ENCODE results near the gene ATP2B1. TPM values are rescaled to one million over a fixed set of nuclear protein-coding genes. Genes with fewer than 3 reads are reported as not detected.

ATP2B1 gene
- total RNA-seq, 1 donor from 2014 or later, result 24.6 TPM

GRCh38 chr12:89709157-89709994 lies 738 bp upstream of the ATP2B1 start:
- TF ChIP-seq POLR2AphosphoS5 (IDR thresholded peaks at IDR 0.05; ENCODE audit: insufficient read depth in 1 of 2, low read depth in 1 of 2) (peak; percentile 87 to 100), CTCF (IDR thresholded peaks at IDR 0.05) (no peak), POLR2A (IDR thresholded peaks at IDR 0.05) (peak; percentile 20 to 98)
- no peaks in the 10 kb centered on the region for H3K36me3 ChIP-seq
- H3K4me1 ChIP-seq, result peaks cover 17% of the 10 kb centered on the region
- intact Hi-C loops (cut with DNase I), result no loop called here
- no peaks in the 10 kb centered on the region for H3K27me3 ChIP-seq
- H3K4me3 ChIP-seq, result peak overlapping the region; percentile 60 to 82
- peak overlapping the region; percentile 95 for H3K27ac ChIP-seq
- no peaks in the 10 kb centered on the region for H3K9me3 ChIP-seq
- DNase-seq (ENCODE audit: extremely low spot score in 2 of 2), result peak; percentile 98 to 99

GRCh38 chr12:89707703-89708564 lies 704 bp downstream of the ATP2B1 start:
- intact Hi-C loops (cut with DNase I), result no loop called here
- TF ChIP-seq POLR2AphosphoS5 (IDR thresholded peaks at IDR 0.05; ENCODE audit: insufficient read depth in 1 of 2, low read depth in 1 of 2) (peak in 1 of 2 donors; percentile 29), CTCF (IDR thresholded peaks at IDR 0.05) (no peak)
- Histone ChIP-seq H3K4me3 (peak overlapping the region; percentile 60 to 82), H3K4me1 (peaks cover 28% of the 10 kb centered on the region), H3K9me3 (no peaks in the 10 kb centered on the region), H3K27ac (peak overlapping the region; percentile 95), H3K36me3 (no peaks in the 10 kb centered on the region), H3K27me3 (no peaks in the 10 kb centered on the region)
- peak in 1 of 2 donors; percentile 88 for DNase-seq (ENCODE audit: extremely low spot score in 2 of 2)

- intact Hi-C loops (cut with DNase I), result no loop called here
- no peaks in the 10 kb centered on the region for H3K27me3 ChIP-seq
- no peak for TF ChIP-seq POLR2A (IDR thresholded peaks at IDR 0.05)
- TF ChIP-seq POLR2AphosphoS5 (IDR thresholded peaks at IDR 0.05; ENCODE audit: insufficient read depth in 1 of 2, low read depth in 1 of 2), result no peak
- TF ChIP-seq CTCF (IDR thresholded peaks at IDR 0.05), result no peak
- DNase-seq (ENCODE audit: extremely low spot score in 2 of 2), result no peak
- peak overlapping the region; percentile 95 for H3K27ac ChIP-seq
- peak overlapping the region; percentile 60 to 82 for H3K4me3 ChIP-seq
- H3K4me1 ChIP-seq, result peaks cover 28% of the 10 kb centered on the region
- H3K9me3 ChIP-seq, result no peaks in the 10 kb centered on the region
- no peaks in the 10 kb centered on the region for H3K36me3 ChIP-seq
Measured at GRCh38 chr12:89706986-89707702, 1.5 kb downstream of the ATP2B1 start.

- Histone ChIP-seq H3K27me3 (no peaks in the 10 kb centered on the region), H3K4me3 (no peak overlapping the region), H3K9me3 (no peaks in the 10 kb centered on the region), H3K4me1 (peaks cover 28% of the 10 kb centered on the region), H3K36me3 (no peaks in the 10 kb centered on the region), H3K27ac (no peak overlapping the region)
- no peak for DNase-seq (ENCODE audit: extremely low spot score in 2 of 2)
- no peak for TF ChIP-seq POLR2A (IDR thresholded peaks at IDR 0.05)
- TF ChIP-seq POLR2AphosphoS5 (IDR thresholded peaks at IDR 0.05; ENCODE audit: insufficient read depth in 1 of 2, low read depth in 1 of 2), result no peak
- TF ChIP-seq CTCF (IDR thresholded peaks at IDR 0.05), result no peak
- intact Hi-C loops (cut with DNase I), result no loop called here
Measured at GRCh38 chr12:89706551-89706950, 2.1 kb downstream of the ATP2B1 start.
